Epithelial cell of proximal tubule (primary cell): Measurements from ENCODE around the gene DZANK1. TPM values are rescaled to one million over a fixed set of nuclear protein-coding genes. Genes with fewer than 3 reads are reported as not detected.
"Not testable (repeated sequence)": the region's sequence is repeated elsewhere in the genome, so short reads cannot be mapped to it uniquely, and the experiment has no call there.

Source experiments
- DNase-seq: peaks from one replicate; pipeline ENCODE4 v3.0.0-alpha.2; 2011; ENCODE audit warnings: low read depth
- H3K4me3 ChIP-seq: 2 replicates; pipeline ENCODE4 v1.5.1; 2011; ENCODE audit warnings: low read depth, mild to moderate bottlenecking, low read length
- total RNA-seq: library from RNA; depleted of rRNA; stranded (reverse); fragments of >200 nt; gene quantifications from 2 replicates; pipeline ENCODE4 v1.2.3, GENCODE V29; 2015
- TF ChIP-seq, protein P1 (sequence below): conservative IDR thresholded peaks from 2 replicates; pipeline ENCODE4 v1.5.1; 2012; ENCODE audit warnings: low read depth, mild to moderate bottlenecking, low read length

The DZANK1 gene
- total RNA-seq, 1 donor from 2014 or later, result 1.3 TPM

DNA sequence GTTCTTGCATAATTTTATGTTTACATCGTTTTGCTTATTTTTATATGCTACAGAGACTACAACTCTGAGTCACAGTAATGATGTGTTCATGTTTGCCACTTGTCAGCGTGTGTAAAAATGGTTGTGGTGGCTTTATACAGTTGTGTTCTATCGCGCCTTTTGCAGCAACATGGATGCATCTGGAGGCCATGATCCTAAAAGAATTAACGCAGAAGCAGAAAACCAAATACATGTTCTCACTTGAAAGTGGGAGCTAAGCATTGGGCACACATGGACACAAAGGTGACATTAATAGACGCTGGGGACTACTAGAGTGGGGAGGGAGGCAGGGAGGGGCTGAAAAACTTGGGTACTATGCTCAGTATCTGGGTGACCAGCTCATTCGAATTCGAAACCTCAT lies 39.9 kb upstream of the DZANK1 start:
- peak overlapping the region; percentile 97 for H3K4me3 ChIP-seq
- no peak for DNase-seq
- TF ChIP-seq, protein P1, sequence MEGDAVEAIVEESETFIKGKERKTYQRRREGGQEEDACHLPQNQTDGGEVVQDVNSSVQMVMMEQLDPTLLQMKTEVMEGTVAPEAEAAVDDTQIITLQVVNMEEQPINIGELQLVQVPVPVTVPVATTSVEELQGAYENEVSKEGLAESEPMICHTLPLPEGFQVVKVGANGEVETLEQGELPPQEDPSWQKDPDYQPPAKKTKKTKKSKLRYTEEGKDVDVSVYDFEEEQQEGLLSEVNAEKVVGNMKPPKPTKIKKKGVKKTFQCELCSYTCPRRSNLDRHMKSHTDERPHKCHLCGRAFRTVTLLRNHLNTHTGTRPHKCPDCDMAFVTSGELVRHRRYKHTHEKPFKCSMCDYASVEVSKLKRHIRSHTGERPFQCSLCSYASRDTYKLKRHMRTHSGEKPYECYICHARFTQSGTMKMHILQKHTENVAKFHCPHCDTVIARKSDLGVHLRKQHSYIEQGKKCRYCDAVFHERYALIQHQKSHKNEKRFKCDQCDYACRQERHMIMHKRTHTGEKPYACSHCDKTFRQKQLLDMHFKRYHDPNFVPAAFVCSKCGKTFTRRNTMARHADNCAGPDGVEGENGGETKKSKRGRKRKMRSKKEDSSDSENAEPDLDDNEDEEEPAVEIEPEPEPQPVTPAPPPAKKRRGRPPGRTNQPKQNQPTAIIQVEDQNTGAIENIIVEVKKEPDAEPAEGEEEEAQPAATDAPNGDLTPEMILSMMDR, result no peak

DNA sequence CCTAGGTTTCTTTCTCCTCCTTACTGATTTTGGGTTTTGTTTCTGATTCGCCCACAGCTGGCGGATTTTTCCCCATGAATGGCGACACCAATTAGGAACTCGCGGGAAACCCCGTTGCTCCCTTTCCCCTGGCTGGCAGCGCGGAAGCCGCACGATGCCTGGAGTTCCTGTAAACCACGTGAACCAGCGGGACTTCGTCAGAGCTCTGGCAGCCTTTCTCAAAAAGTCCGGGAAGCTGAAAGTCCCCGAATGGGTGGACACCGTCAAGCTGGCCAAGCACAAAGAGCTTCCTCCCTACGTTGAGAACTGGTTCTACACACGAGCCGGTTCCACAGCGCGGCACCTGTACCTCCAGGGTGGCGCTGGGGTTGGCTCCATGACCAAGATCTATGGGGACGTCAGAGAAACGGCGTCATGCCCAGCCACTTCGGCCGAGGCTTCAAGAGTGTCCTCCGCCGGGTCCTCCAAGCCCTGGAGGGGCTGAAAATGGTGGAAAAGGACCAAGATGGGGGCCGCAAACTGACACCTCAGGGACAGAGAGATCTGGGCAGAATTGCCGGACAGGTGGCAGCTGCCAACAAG lies 37.7 kb upstream of the DZANK1 start:
- no peak for DNase-seq
- no peak overlapping the region for H3K4me3 ChIP-seq
- TF ChIP-seq, protein P1, result no peak

DNA sequence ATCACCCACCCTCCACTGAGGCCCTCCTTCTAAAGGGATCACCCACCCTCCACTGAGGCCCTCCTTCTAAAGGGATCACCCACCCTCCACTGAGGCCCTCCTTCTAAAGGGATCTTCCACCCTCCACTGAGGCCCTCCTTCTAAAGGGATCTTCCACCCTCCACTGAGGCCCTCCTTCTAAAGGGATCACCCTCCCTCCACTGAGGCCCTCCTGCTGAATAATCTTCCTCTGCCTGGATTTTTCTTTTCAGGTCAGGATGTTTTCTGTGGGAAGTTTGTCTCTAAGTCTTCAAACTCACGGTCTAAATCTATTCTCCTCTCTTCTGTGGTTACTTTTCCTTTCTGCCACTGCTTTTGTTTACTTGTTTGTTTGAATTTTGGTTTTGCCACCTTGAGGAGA lies 34.8 kb upstream of the DZANK1 start:
- H3K4me3 ChIP-seq, DNase-seq: not testable (repeated sequence)

DNA sequence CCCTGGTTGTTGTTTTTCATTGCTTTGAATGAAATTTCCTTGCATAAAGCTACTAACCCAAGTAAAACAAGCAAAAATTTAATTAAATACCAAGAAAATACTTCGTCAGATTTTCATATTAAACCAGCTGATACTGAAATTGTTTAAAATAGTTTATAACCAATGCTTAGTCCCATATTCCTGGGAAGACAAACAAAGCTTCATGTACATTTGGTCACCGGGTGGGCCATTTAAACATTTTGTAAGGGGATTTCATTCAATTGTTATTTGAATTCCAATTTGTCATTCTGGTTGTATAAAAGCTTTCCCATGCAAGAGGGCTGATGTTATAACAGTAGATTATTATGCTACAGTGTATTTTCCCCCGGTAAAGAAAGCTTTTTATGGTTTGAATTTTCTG lies 30.8 kb upstream of the DZANK1 start:
- TF ChIP-seq, protein P1, result no peak
- H3K4me3 ChIP-seq, result peak overlapping the region; percentile 86
- no peak for DNase-seq

DNA sequence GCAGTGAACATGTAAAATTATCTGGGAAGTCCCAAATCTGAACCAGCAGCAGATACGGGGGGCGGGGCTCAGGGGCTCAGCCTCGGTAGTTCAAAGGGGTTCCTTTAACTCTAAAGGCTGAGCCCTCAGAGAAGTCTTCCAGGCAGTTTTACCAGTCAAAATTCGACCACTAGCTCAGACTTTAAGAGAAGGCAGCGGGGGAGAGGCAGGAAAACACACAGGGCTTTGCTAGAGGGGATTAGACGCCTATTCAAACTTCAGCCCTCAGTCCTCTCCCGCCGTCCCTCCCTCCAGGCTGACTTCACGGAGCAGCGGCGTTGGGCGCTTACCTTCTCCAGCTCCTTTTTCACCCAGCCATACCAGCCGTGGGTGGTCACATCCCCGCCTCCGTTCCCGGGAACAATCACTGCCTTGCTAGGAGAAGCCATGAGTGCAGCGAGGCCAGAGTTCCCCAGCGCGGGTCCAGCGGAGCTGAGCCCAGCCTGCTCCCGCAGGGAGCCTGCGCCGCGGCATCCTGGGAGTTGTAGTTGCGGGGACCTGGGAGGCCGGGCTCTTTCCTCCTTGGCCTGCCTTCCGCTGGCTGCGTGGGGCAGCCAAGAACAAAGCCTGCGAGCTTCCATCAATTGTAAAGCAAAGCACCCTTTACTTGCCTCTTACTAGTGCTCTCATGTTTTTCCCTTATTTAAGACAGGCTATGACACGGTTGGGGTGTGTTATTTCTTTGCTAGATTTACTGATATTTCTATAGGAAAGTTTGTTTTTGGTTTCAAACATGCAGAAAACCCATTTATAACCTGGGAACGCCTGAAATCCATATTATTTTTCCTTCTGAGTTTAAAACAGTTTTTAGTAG lies 30.1 kb upstream of the DZANK1 start, which contains the start of gene RBBP9:
RBBP9 (minus strand) TSS at position 486 of the 853 bp plus-strand sequence; CDS start at position 428, 58 bp downstream.
- peak within 1 kb of the TSS; percentile 86 for H3K4me3 ChIP-seq
- TF ChIP-seq, protein P1, result no peak
- DNase-seq, result peak; percentile 20

DNA sequence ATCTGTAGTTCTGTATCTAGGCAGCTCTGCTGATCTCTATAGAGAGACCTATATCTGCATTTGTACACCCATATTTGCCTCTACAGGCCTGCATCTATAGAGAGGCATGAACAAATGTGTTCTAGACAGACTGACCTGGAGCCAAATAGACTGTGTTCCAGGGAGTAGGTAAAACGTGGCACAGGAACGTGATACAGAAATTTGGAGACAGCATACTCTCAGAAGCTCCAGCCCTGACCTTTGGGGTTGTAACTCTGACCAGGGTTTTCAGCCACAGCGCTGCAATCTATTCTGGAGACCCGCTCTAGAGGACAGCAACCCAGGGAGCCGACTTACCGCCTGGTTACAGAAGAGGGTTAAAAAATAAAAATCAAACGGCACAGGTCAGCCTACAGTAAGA lies 29.2 kb upstream of the DZANK1 start:
- peak overlapping the region; percentile 86 for H3K4me3 ChIP-seq
- no peak for DNase-seq
- TF ChIP-seq, protein P1, result no peak

DNA sequence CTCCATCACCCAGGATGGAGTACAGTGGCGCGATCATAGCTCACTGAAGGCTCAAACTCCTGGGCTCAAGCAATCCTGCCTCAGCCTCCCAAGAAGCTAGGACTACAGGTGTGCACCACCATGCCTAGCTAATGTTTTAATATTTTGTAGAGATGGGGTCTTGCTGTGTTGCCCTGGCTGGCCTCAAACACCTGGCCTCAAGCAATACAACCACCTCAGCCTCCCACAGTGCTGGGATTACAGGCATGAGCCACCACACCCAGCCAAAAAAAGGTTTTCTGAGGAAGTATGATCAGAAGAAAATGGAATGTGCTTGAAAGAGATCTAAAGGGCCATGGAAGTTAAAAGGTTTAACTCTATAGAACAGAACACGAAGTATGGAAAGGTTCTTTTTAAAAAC lies 21.5 kb upstream of the DZANK1 start:
- H3K4me3 ChIP-seq, result no peak overlapping the region
- TF ChIP-seq, protein P1, result no peak
- no peak for DNase-seq
